ENCODE data around the gene VEGFD.

The VEGFD gene

GRCh38 chrX:15384304-15384703, at the start of gene VEGFD:
Gene VEGFD, minus strand, starts transcription at chrX:15384413. Its CDS starts 467 bp downstream, at chrX:15383946.
- peak; percentile 53 for DNase-seq (ENCODE audit: low read depth)

DNA sequence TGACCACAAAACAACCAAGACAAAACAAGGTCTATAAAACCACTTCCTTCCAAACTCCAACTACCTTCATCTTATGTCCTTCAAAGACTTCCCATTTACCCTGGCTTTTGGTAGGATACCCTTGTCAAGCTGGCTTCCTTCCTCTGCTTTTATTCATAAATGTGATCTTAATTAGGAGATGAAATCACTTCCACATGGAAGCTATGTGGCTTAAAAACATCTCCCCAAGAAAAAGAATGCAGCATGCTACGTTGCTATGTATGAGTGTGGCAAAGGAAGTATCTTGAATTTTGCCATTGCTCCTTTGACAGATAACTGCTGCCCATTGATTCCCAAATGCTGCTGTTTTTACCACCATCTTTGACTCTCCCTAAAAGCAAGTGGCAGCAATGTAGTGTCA, 46.4 kb upstream of the VEGFD start:
- DNase-seq (ENCODE audit: low read depth), result no peak

- DNase-seq (ENCODE audit: low read depth), result no peak
Measured at GRCh38 chrX:15430076-15430475, 45.9 kb upstream of the VEGFD start.

GRCh38 chrX:15425024-15425423, 40.8 kb upstream of the VEGFD start:
- no peak for DNase-seq (ENCODE audit: low read depth)

GRCh38 chrX:15418707-15419181, 34.5 kb upstream of the VEGFD start:
- no peak for DNase-seq (ENCODE audit: low read depth)

DNA sequence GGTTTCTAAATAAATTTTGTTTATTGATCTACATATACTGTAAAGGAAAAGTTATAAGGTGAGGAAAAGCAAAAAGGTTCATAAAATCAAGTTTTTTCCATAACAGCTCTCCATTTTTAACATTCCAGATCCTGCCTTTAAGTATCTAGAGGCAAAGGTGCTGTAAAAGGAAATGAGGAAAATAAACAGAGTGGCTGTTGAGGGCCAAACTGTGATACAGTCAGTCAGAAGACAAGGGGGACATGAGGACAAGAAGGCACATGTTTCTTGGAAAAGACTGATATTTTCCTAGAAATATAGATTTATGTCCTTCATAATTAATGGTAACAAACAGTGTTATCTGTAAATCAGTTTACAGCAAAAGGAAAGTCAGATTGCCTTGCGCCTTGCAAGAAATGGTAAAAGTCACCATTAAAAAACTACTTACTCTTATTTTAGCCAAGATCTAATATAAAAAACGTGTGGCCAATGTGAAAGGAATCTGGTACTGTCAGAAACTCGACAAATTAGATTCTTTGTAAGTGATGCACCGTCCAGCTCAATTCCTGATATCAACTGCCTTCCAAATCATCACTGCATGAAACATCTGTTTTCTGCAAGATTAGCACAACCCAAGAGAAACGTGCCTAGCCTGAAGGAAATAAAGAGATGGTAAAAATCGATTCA, 34.0 kb upstream of the VEGFD start:
- DNase-seq (ENCODE audit: low read depth), result peak; percentile 67

- no peak for DNase-seq (ENCODE audit: low read depth)
Measured at GRCh38 chrX:15416133-15416993, 32.1 kb upstream of the VEGFD start.

- no peak for DNase-seq (ENCODE audit: low read depth)
Measured at GRCh38 chrX:15413101-15413500, 28.9 kb upstream of the VEGFD start.

- DNase-seq (ENCODE audit: low read depth), result no peak
Measured at GRCh38 chrX:15410947-15411346, 26.7 kb upstream of the VEGFD start.

DNA sequence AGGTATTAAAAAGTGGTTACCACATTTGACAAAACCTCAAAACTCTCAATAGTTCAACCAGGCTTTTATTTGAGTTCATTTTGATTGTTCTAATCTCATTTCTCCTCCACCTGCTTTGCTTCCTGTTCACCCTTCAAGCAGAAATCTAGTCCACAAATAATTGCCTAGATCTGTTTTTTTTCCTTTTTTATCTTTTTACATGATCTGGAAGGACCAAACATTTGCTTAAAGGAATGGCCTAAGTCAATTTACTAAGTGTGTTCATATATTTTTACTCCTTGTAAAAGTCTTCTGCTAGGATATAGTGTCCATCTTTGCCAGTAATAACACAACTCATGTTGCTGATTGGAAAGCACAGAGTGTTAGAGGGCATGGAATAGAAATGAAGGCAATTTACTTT, 26.2 kb upstream of the VEGFD start:
- DNase-seq (ENCODE audit: low read depth), result no peak

GRCh38 chrX:15405846-15406245, 21.6 kb upstream of the VEGFD start:
- DNase-seq (ENCODE audit: low read depth), result no peak

DNA sequence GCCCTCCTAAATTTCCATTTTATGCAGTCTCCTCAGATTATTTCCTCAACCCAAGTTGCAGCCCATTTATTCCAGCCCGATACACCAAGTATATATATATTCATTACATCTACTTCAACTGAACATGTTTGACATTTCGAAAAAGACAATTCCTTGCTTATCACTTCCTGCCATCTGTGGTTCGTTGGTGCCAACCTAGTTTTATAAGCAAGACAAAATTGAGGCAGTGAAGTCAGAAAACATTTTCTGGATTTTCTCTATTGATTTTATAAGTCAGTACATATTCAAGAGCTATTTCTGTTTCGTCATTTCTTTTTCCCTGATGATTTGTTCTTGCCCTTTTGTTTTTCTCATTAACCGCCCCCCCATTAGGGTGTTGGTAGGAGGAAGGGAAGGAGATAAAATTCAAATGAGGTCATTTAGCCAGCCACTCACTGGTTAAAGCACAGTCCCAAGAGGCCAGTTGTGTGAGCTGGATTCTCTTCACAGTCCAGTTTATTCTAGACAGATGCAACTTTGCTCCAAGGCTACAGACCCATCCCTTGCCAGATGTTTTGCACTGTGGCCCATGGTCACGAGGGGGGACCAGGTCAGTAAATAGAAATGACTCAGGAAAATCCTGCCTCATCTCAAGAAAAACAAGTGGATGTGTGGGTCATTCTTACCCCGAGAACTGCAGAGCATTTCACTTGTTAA, 20.3 kb upstream of the VEGFD start:
- DNase-seq (ENCODE audit: low read depth), result no peak

GRCh38 chrX:15401378-15401777, 17.2 kb upstream of the VEGFD start:
- no peak for DNase-seq (ENCODE audit: low read depth)

GRCh38 chrX:15399962-15400391, 15.8 kb upstream of the VEGFD start:
- DNase-seq (ENCODE audit: low read depth), result no peak

- no peak for DNase-seq (ENCODE audit: low read depth)
Measured at GRCh38 chrX:15398874-15399273, 14.7 kb upstream of the VEGFD start.

GRCh38 chrX:15395789-15396188, 11.6 kb upstream of the VEGFD start:
- no peak for DNase-seq (ENCODE audit: low read depth)

- DNase-seq (ENCODE audit: low read depth), result no peak
Measured at GRCh38 chrX:15391850-15392249, 7.6 kb upstream of the VEGFD start.

DNA sequence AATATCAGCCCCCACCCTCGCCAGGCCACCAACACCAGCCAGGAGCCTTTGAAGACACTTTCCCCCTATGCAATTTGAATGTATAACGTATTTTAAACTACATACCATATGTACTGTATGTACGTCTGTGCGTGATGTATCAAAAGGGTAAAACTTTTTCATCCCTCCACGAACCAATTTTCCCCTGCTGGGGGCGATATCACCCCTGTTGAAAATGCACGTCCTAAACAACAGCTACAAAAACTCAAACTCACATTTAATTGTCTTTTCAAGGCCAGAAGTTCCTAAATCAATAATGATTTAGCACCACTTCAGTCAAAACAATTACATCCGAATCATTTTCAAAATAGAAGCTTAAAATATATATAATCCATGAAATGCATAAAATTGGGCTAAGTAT, 1.4 kb downstream of the VEGFD start:
- no peak for DNase-seq (ENCODE audit: low read depth)

GRCh38 chrX:15376956-15377355, 7.3 kb downstream of the VEGFD start:
- no peak for DNase-seq (ENCODE audit: low read depth)

GRCh38 chrX:15373976-15374375, 10.2 kb downstream of the VEGFD start:
- DNase-seq (ENCODE audit: low read depth), result no peak

DNA sequence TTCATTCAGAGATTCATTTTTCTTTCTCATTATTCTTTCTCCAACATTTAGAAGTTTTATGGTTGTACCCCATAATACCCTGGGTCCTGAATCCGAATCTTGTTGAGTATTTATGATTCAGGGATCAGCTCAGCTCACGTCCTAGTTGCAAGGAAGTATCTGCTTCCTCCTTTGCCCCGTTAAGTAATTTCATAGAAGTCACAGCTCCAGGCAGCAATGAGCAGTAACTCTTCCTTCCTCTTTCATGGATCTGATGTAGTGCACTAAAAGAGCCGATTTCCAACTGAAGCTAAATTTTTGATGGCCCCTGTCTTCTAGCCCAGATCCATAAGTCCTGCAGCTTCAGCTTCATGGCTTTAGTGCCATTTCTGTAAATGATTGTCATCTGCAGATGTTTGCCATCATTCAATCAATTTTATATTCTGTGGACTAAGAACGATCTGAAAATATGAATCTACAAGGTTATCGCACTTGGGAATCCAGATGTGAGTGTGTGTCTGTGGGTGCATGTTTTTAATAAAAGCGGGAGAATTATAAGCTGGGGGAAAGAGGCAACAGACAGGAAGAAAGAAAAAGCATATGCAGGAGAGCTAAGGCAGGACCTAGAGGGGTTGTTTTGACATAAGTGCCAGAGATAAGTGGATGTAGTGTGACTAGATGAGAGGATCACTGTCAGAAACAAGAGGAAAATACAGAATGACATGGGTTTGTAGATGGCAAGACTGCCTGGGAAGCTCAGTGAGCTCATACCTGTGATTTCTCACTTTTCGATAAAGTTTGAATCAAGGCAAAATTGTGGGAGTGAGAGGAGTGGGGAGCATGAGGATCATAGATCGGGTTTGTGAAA, 17.5 kb downstream of the VEGFD start:
- DNase-seq (ENCODE audit: low read depth), result no peak

GRCh38 chrX:15359701-15360100, 24.5 kb downstream of the VEGFD start:
- no peak for DNase-seq (ENCODE audit: low read depth)

All from amniotic epithelial cell (primary cell).